Central memory CD8-positive, alpha-beta T cell (primary cell): ENCODE data around the gene SLC19A2.

Source experiments
- ATAC-seq: fragments of 150-1000 bp; cut with Tn5 transposase; replicated peaks from 2 replicates; pipeline ENCODE4 v1.10.0; 2022; ENCODE audit warnings: mild to moderate bottlenecking, moderate FRiP score, moderate number of reproducible peaks; ENCODE audit not compliant: poor library complexity, severe bottlenecking; ENCODE audit errors: extremely low read depth
- DNase-seq, 2 donors: peaks; one replicate each; pipeline ENCODE4 v3.0.0; 2021; ENCODE audit warnings: low spot score in 2 of 2
- H3K27ac Mint-ChIP-seq: one replicate; pipeline ENCODE4 v1.8.0; 2022; ENCODE audit warnings: low read depth, mild to moderate bottlenecking, moderate library complexity, mixed read lengths
- H3K27me3 Mint-ChIP-seq: one replicate; pipeline ENCODE4 v1.8.0; 2022; ENCODE audit warnings: mixed read lengths
- H3K36me3 Mint-ChIP-seq: one replicate; pipeline ENCODE4 v1.8.0; 2022; ENCODE audit warnings: mild to moderate bottlenecking, moderate library complexity, mixed read lengths; ENCODE audit not compliant: insufficient read depth
- H3K4me1 Mint-ChIP-seq: one replicate; pipeline ENCODE4 v1.8.0; 2022; ENCODE audit warnings: mixed read lengths
- H3K4me3 Mint-ChIP-seq: one replicate; pipeline ENCODE4 v1.8.0; 2022; ENCODE audit warnings: mild to moderate bottlenecking, moderate library complexity, mixed read lengths
- H3K9me3 Mint-ChIP-seq: one replicate; pipeline ENCODE4 v1.8.0; 2022; ENCODE audit warnings: mixed read lengths

SLC19A2 gene

DNA sequence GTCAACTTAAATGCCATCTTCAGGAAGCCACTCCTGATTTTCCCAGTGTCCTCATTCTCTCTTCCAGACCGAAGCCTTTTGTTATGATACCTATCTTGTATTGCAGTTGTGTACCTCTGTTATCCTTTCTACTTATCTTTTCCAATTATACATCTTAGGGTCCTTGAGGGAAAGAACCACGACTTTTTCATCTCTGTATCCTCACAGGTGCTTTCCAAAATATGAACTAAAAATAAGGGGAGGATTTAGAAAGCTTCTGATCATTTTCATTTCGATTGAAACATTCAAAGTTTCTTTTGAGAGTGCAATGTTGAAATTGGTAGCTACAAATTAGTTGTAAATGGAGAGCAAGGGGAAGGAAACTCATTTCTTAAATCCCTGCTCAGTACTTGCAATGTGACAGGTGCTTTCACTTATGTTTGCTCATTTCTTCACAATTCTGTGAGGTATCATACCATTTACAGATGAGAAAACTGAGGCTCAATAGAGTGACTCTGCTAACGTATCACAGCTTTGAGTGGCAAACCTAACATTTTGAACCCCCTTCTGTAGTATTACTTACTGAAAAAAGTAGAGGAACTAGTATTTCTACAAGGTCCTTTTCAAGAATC is 24.2 kb downstream of the SLC19A2 start:
- Mint-ChIP-seq H3K9me3 (peaks cover 8% of the 10 kb centered on the region), H3K4me3 (no peak overlapping the region), H3K27me3 (peaks cover 8% of the 10 kb centered on the region), H3K27ac (no peak overlapping the region), H3K4me1 (peaks cover 4% of the 10 kb centered on the region), H3K36me3 (no peaks in the 10 kb centered on the region)
- DNase-seq (no peak), ATAC-seq (no peak)

DNA sequence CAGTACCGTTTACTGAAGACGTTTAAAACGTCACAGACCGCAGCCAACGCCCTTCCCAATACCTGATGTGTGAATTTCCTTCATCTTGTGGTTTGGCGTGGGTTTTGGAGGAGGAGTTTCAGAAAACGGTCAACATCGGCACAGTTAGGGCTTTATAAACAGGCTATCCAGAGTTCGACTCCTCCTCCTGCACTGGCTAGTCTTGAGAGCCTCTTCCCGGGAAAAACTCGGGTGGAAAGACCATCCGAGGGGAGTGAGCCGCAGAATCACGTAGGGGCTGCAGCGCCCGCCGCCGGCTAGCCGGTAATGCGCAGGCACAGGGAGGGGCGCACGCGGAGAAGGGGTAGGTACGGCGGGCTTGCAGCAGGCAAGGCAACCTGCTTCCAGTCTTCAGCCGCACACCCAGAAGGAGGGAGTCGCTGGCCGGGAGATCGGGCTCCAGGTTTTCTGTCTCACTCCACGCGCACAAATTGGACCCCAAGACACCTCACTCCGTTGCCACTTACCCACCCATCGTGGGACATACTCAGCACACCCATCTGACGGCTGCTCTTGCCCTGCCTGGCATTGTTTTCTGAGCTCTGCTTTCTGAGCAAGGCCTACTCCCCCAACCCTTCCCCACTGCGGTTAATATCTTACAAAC is 25.4 kb downstream of the SLC19A2 start:
- Mint-ChIP-seq H3K27me3 (peaks cover 8% of the 10 kb centered on the region), H3K4me1 (peaks cover 4% of the 10 kb centered on the region), H3K9me3 (peaks cover 8% of the 10 kb centered on the region), H3K4me3 (peak overlapping the region; percentile 30), H3K36me3 (no peaks in the 10 kb centered on the region), H3K27ac (peak overlapping the region; percentile 42)
- DNase-seq (no peak), ATAC-seq (no peak)

DNA sequence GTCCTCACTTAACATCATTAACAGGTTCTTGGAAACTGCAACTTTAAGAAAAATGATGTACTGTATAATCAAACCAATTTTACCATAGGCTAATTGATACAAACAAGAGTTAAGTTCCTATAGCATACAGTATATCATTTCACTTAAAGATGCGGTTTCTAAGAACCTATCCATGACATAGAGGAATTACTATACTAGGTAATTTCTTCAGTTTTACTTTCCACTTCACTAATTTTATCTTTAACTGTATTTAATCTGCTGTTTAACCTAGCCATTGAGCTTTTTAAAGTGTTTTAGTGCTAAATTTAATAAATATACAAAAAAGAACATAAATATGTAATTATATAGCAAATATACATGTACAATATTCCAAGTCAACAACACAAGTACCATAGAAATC is 28.3 kb downstream of the SLC19A2 start:
- peaks cover 18% of the 10 kb centered on the region for H3K27me3 Mint-ChIP-seq
- peaks cover 4% of the 10 kb centered on the region for H3K4me1 Mint-ChIP-seq
- H3K9me3 Mint-ChIP-seq = peaks cover 8% of the 10 kb centered on the region
- no peak for ATAC-seq
- H3K27ac Mint-ChIP-seq = no peak overlapping the region
- no peaks in the 10 kb centered on the region for H3K36me3 Mint-ChIP-seq
- no peak for DNase-seq
- H3K4me3 Mint-ChIP-seq = no peak overlapping the region

DNA sequence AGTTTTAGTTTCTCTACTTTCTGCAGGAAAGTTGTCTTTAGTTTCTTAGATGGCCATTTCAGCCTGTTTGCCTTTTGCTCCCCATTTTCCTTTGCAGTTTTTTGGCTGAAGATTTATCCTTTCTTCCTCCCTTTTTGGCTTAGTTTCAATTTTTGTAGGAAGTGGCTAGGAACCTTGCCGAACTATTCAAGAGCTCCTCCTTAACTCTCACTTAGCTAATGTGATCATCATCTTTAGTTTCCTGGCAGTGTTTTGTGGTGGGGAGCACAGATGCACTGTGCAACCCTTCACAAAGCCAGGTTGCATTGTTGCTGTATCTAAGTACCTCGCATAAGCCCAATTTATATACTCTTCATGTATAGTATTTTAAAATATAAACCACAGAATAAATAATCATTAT is 29.7 kb downstream of the SLC19A2 start:
- Mint-ChIP-seq H3K27me3 (peaks cover 29% of the 10 kb centered on the region), H3K4me3 (no peak overlapping the region), H3K4me1 (peaks cover 4% of the 10 kb centered on the region), H3K36me3 (no peaks in the 10 kb centered on the region), H3K27ac (no peak overlapping the region), H3K9me3 (peaks cover 8% of the 10 kb centered on the region)
- DNase-seq (no peak), ATAC-seq (no peak)

DNA sequence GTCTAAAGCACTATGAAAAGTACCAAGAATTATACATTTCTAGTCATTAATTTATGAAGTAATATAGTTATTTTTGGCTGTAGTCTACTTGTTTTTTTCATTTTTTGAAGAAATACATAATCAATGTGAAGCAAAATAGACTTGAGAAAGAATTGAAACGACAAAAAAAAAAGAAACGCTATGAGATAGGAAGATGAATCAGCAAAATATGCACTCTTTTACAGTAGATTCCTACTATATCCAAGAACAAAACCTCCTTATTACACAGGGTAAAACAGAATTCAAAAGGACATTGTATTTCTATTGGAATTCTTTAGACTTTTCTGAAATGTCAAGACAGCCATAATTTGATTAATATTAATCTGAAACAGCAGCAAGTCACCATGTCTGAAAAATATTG is 32.8 kb downstream of the SLC19A2 start:
- H3K27me3 Mint-ChIP-seq = peaks cover 43% of the 10 kb centered on the region
- H3K27ac Mint-ChIP-seq = no peak overlapping the region
- no peaks in the 10 kb centered on the region for H3K4me1 Mint-ChIP-seq
- ATAC-seq = no peak
- DNase-seq = no peak
- H3K9me3 Mint-ChIP-seq = peaks cover 8% of the 10 kb centered on the region
- H3K4me3 Mint-ChIP-seq = no peak overlapping the region
- no peaks in the 10 kb centered on the region for H3K36me3 Mint-ChIP-seq

DNA sequence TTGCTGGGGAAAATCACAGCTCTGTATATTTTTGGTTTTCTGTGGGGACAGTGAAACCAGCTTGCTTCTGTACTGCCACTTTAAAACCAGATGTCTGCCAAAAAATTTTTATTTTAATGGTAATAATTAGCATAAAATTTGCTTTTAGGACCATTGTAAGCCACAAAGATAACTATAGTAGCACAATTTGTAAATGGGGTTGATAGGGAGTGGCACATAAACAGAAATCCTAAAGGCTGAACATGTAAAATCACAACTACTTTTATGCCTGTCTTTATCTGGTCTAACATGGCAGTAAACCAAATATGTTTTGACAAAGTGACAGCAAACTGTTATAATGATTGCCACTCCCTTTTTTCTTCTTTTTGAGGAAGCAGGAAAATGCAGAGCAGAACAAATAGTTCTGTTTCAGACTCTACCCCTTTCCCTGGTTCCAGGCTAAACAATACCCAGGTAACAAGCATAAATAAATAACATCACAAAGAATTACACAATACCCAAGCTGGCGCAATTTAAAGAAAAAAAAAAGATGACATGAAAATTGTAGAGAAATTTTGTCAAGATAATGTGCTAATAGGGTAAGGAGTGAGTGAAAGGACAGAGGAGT is 34.4 kb downstream of the SLC19A2 start:
- H3K4me1 Mint-ChIP-seq = no peaks in the 10 kb centered on the region
- DNase-seq = no peak
- no peak for ATAC-seq
- no peaks in the 10 kb centered on the region for H3K36me3 Mint-ChIP-seq
- H3K27me3 Mint-ChIP-seq = peaks cover 39% of the 10 kb centered on the region
- no peak overlapping the region for H3K27ac Mint-ChIP-seq
- H3K4me3 Mint-ChIP-seq = no peak overlapping the region
- H3K9me3 Mint-ChIP-seq = no peaks in the 10 kb centered on the region

DNA sequence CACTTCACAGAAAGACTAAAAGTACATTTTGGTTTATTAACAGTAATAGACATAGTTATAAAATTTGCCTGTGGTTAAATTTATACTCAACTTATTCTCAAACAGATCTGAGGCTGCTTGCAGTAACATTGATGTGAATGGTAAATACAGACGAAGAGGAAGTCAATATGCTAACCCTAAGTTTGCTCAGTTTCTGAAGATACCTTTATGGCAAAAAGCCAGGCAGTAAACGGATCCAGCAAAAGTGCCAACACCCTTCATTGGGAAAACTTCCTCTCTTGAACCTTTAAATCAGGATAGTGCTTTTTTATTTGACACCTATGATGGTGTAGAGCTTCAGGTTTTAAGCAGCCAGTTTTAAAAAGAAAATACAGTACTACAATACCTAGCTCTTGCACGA is 41.8 kb downstream of the SLC19A2 start:
- no peaks in the 10 kb centered on the region for H3K9me3 Mint-ChIP-seq
- ATAC-seq (no peak), DNase-seq (no peak)
- no peaks in the 10 kb centered on the region for H3K36me3 Mint-ChIP-seq
- no peak overlapping the region for H3K27ac Mint-ChIP-seq
- no peak overlapping the region for H3K4me3 Mint-ChIP-seq
- no peaks in the 10 kb centered on the region for H3K4me1 Mint-ChIP-seq
- H3K27me3 Mint-ChIP-seq = peaks cover 29% of the 10 kb centered on the region

DNA sequence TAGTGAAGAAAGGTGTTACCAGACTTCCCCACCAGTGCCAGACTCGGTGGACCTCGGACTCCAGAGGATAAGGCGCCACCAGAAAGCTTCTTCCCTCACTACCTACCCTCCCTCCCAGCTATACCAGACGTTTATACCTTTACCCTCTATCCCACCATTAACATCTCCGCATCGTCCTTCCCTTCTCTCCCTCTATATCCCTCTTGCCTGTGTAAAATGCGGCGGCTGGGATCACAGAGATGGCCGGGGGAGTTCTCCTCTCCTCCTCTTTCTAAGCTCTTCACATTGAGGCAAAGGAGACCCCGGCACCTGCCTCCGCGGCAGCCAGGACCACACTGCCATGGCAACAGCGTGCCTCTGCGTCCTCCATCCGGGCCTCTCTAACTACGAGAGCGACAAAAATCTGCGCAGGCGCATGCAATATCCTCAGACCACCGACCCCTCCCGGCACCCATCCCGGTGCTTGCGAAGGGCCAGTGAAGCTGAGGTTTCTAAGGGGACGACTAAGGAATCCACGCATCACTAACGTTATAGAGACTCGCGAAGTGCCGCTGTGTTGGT is 58.6 kb downstream of the SLC19A2 start, which contains the start of gene CCDC181:
Gene CCDC181 (minus strand): TSS at position 394 of the 561 bp plus-strand sequence. CDS start 2,547 bp downstream, outside the sequence.
- Mint-ChIP-seq H3K27me3 (peaks cover 98% of the 10 kb centered on the region), H3K27ac (peak within 1 kb of the TSS; percentile 44), H3K9me3 (no peaks in the 10 kb centered on the region), H3K4me3 (peak within 1 kb of the TSS; percentile 73), H3K36me3 (peaks cover 5% of the 10 kb centered on the region), H3K4me1 (peaks cover 8% of the 10 kb centered on the region)
- DNase-seq (no peak), ATAC-seq (peak; percentile 49)

DNA sequence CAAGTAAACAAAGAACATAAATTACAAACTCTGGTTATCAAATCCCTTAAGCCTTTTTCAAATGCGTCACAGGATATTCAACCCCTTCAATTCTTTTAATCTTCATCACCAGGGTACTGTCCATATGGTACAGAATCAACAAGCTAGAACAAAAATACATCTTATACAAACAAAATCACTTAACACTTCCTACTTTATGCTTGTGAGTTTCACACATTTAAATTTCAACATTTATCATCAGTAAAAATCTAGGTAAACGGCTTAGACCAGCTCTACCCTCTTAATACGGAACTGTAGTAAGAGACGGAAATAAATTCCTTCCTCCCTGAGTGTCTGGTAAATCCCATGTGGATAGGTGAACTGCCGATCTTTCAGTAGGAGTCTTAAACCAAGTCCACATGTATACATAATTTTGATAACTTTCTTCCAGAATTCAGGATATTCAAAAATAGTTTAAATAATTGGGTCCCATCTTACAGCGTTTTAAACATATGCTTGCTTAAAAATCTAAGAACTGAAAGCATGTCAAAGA is 59.5 kb downstream of the SLC19A2 start:
- DNase-seq (no peak), ATAC-seq (no peak)
- H3K36me3 Mint-ChIP-seq = peaks cover 5% of the 10 kb centered on the region
- H3K27ac Mint-ChIP-seq = no peak overlapping the region
- peaks cover 98% of the 10 kb centered on the region for H3K27me3 Mint-ChIP-seq
- peaks cover 8% of the 10 kb centered on the region for H3K4me1 Mint-ChIP-seq
- no peak overlapping the region for H3K4me3 Mint-ChIP-seq
- no peaks in the 10 kb centered on the region for H3K9me3 Mint-ChIP-seq

DNA sequence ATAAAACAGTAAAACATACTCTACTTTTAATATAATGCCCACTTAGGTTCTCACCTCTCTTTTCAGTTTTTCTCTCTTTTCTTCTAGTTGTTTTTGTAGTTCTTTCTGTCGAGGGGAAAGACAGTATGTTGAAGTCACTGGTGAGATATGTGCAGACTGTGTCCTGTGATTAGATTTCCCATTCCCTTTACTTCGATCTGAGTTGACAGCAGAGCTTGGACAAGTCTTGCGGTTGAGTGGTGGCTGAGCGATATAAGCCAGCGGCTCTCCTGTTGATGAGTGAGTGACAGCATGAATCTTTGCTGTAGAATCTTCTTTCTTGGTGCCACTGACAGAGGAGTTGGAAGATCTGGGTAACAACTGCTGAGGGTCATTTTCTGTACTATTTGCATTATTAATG is 64.4 kb downstream of the SLC19A2 start:
- Mint-ChIP-seq H3K36me3 (no peaks in the 10 kb centered on the region), H3K4me3 (no peak overlapping the region), H3K9me3 (no peaks in the 10 kb centered on the region), H3K4me1 (no peaks in the 10 kb centered on the region), H3K27ac (no peak overlapping the region), H3K27me3 (peaks cover 65% of the 10 kb centered on the region)
- DNase-seq = no peak
- ATAC-seq = no peak

DNA sequence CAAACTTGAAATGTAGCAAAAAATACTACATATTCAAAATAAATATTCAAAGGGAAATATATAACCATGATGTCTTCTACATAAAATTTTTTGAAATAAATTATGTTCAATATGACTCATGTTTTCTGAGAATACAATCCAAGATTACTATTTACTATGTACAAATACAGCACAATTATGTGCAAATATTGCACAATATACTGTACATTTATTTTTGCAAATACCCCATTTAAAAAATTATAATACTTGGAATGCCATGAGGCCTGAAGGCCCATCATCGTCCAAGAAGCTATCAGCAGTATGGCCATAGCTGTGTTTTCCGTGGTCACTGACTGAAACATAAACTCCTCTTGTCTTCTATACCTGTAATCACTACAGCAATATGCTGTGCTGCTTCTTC is 70.8 kb downstream of the SLC19A2 start:
- Mint-ChIP-seq H3K27ac (no peak overlapping the region), H3K9me3 (peaks cover 12% of the 10 kb centered on the region), H3K4me3 (no peak overlapping the region), H3K36me3 (no peaks in the 10 kb centered on the region), H3K4me1 (no peaks in the 10 kb centered on the region), H3K27me3 (peaks cover 21% of the 10 kb centered on the region)
- DNase-seq (no peak), ATAC-seq (no peak)
